GM10248 (cell line): ENCODE measurements around the gene CMIP.

ENCODE experiments used
- CTCF ChIA-PET: fragments of 300-600 bp; sonication (Branson Sonifier 250); formaldehyde crosslinking; extraction: SDS; loops from one replicate; lab custom pipeline; 2021; ENCODE audit warnings: antibody characterized with exemption; lab: Yijun Ruan, JAX
- POLR2A ChIA-PET: fragments of 350-650 bp; sonication (Branson Sonifier 250); formaldehyde crosslinking; extraction: SDS; loops from one replicate; lab custom pipeline; 2020; ENCODE audit warnings: antibody characterized with exemption; lab: Yijun Ruan, JAX
- DNase-seq: peaks from one replicate; pipeline ENCODE4 v3.0.0; 2012; ENCODE audit errors: extremely low spot score
- CTCF ChIP-seq: IDR thresholded peaks from 2 replicates; pipeline ENCODE4 v1.5.1; 2012; ENCODE audit warnings: mild to moderate bottlenecking, low read depth; ENCODE audit errors: extremely low read depth, missing control alignments, control extremely low read depth

Gene CMIP

GRCh38 chr16:81551821-81552304 is 107.3 kb downstream of the CMIP start:
- POLR2A ChIA-PET, result no interaction called here
- no peak for DNase-seq
- CTCF ChIA-PET, result no interaction called here
- TF ChIP-seq CTCF, result no peak

- DNase-seq, result no peak
- CTCF ChIA-PET, result interaction anchor here (1.6 kb wide), 1 partner anchor 10 kb away, joined by 4 read pairs; no protein-coding TSS in a partner anchor
- TF ChIP-seq CTCF, result no peak
- POLR2A ChIA-PET, result no interaction called here
Observed at GRCh38 chr16:81552743-81553079, 108.1 kb downstream of the CMIP start.

GRCh38 chr16:81553080-81553813 is 108.6 kb downstream of the CMIP start:
- no peak for DNase-seq
- no peak for TF ChIP-seq CTCF
- ChIA-PET CTCF (interaction anchor here (1.6 kb wide), 1 partner anchor 10 kb away, joined by 4 read pairs; no protein-coding TSS in a partner anchor), POLR2A (no interaction called here)

- no peak for DNase-seq
- CTCF ChIA-PET, result interaction anchor here (1.6 kb wide), 1 partner anchor 9 kb away, joined by 4 read pairs; no protein-coding TSS in a partner anchor
- no peak for TF ChIP-seq CTCF
- POLR2A ChIA-PET, result no interaction called here
Observed at GRCh38 chr16:81553814-81554675, 109.4 kb downstream of the CMIP start.

GRCh38 chr16:81554979-81555378 is 110.4 kb downstream of the CMIP start:
- ChIA-PET CTCF (interaction anchor here (1.1 kb wide), 1 partner anchor 43 kb away, joined by 3 read pairs; no protein-coding TSS in a partner anchor), POLR2A (no interaction called here)
- no peak for TF ChIP-seq CTCF
- no peak for DNase-seq

- POLR2A ChIA-PET, result no interaction called here
- CTCF ChIA-PET, result interaction anchor here (1.1 kb wide), 1 partner anchor 42 kb away, joined by 3 read pairs; no protein-coding TSS in a partner anchor
- DNase-seq, result no peak
- TF ChIP-seq CTCF, result no peak
Observed at GRCh38 chr16:81555660-81556059, 111.1 kb downstream of the CMIP start.
